GM18873 (cell line): ENCODE measurements around the gene CCDC87.
"Not testable (repeated sequence)": the region's sequence is repeated elsewhere in the genome, so short reads cannot be mapped to it uniquely, and the experiment has no call there.

ENCODE experiments used
- ATAC-seq: cut with Tn5 transposase; IDR thresholded peaks from one replicate; pipeline ENCODE4 v1.9.1; 2021; ENCODE audit warnings: mild to moderate bottlenecking, moderate library complexity, moderate number of reproducible peaks; ENCODE audit not compliant: unreplicated experiment, low FRiP score

CCDC87 gene

DNA sequence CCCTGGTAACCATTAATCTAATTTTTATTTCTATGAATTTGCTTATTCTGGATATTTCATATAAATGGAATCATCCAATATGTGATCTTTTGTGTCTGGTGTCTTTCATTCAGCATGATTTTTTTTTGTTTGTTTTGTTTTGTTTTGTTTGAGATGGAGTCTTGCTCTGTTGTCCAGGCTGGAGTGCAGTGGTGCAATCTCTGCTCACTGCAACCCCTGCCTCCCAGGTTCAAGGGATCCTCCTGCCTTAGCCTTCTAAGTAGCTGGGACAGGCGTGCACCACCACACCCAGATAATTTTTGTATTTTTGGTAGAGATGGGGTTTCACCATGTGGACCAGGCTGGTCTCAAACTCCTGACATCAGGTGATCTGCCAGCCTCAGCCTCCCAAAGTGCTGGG, 7.4 kb downstream of the CCDC87 start:
- not testable (repeated sequence) for ATAC-seq

DNA sequence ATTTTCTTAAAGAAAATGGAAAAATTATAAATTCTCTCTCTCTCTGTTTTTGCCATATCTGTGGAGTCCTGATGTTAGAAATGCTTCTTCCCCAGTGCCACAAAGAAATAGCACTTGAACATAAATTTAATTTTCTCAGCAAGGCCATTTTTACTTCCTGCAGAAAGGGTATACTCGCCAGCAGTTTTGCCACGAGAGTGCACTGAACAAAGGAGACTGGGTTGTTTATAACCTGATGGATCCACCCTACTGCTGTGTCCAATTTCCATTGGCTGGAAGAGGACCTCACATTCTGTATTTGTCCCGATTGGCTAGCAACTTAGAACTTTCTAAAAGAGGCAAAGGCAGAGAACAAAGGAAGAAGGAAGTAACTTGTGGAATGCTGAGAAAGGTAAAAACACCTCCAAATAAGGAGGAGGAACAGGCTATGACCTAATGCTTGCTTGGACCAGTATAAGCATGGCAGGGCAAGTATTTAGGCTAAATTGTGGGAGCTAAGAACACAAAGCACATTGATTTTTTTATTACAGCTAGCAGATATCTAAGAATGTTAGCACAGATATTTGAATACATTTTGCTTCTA, 10.2 kb downstream of the CCDC87 start:
- not testable (repeated sequence) for ATAC-seq

GRCh38 chr11:66581261-66581660, 11.6 kb downstream of the CCDC87 start:
- no peak for ATAC-seq

GRCh38 chr11:66580803-66581202, 12.1 kb downstream of the CCDC87 start:
- ATAC-seq = no peak

- ATAC-seq = no peak
Observed at GRCh38 chr11:66579017-66579606, 13.8 kb downstream of the CCDC87 start.

- ATAC-seq = no peak
Observed at GRCh38 chr11:66570850-66571180, 22.0 kb downstream of the CCDC87 start.

GRCh38 chr11:66570079-66570849, 22.6 kb downstream of the CCDC87 start:
- no peak for ATAC-seq

GRCh38 chr11:66569076-66569475, 23.8 kb downstream of the CCDC87 start:
- no peak for ATAC-seq

GRCh38 chr11:66568124-66568916, 24.5 kb downstream of the CCDC87 start, which contains the start of gene CTSF:
TSS of gene CTSF (minus strand) at chr11:66568606. CDS start at chr11:66568486, 120 bp downstream.
- ATAC-seq = no peak

- ATAC-seq = no peak
Observed at GRCh38 chr11:66567787-66568123, 25.1 kb downstream of the CCDC87 start.

DNA sequence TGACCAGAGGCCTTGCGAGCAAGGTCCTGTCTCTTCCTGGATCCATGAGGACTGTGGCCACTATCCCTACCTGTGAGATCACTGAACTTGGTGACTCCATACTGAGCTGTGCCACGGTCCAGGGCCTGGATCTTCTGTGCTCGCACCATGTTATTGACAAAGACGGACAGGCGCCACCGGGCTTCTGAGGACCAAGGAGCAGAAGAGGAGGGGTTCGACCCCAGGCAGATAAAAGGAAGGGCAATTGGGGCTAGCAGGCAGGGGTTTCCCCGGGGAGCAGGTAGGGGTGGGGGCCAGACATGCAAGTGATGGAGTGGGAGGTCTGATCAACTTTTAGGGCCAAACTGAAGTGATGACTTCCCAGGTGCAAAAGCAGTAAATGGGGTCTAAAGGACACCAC, 26.6 kb downstream of the CCDC87 start:
- ATAC-seq = no peak

GRCh38 chr11:66564984-66565383, 27.9 kb downstream of the CCDC87 start:
- no peak for ATAC-seq

DNA sequence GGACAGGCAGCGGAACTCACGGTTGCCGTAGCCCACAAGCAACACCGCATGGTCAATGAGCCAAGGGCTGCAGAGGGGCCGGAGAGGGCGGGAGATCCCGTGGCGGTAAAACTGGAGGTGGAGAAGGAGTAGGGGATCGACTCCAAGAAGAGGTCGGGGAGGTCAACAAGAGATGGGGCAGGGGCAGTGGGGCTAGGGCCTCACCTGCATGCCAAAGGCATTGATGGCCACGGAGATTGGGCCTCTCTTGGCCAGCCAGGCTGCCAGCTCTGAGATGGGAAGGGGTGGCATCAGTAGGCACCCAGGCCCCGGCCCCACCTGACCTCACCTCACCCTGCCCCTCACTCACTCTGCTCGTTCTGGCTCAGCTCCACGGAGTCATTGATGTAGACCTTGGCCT, 28.3 kb downstream of the CCDC87 start:
- ATAC-seq = no peak

- ATAC-seq = no peak
Observed at GRCh38 chr11:66563832-66564231, 29.0 kb downstream of the CCDC87 start.

DNA sequence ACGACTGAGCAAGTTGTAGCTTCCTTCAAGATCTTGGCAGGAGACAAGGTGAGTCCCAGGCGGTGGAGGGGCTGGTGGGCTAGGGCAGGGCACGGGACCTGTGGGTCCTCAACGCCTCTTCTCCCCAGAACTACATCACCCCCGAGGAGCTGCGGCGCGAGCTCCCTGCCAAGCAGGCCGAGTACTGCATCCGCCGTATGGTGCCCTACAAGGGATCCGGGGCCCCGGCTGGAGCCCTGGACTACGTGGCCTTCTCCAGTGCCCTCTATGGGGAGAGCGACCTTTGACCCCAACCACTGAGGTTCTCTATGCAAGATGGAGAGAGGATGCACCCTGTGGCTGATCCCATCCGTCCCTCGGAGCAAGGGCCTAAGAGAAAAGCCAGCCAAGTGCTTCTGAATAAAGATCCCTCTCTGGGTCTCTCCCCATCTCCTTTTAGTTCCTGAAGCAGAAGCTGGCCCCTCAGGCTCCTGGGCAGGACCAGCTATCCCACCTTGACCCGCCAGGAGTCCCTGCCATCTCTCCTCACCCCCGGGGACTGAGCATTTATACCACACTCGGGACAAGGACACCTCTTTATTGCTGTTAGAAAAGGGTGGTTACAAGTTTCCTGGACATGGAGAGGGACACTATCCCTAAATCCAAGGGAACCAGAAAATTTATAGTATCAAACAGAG, 29.8 kb downstream of the CCDC87 start:
- ATAC-seq = no peak

- no peak for ATAC-seq
Observed at GRCh38 chr11:66562275-66562674, 30.6 kb downstream of the CCDC87 start.

GRCh38 chr11:66561975-66562248, 31.0 kb downstream of the CCDC87 start:
- no peak for ATAC-seq

GRCh38 chr11:66561178-66561974, 31.5 kb downstream of the CCDC87 start:
- no peak for ATAC-seq

DNA sequence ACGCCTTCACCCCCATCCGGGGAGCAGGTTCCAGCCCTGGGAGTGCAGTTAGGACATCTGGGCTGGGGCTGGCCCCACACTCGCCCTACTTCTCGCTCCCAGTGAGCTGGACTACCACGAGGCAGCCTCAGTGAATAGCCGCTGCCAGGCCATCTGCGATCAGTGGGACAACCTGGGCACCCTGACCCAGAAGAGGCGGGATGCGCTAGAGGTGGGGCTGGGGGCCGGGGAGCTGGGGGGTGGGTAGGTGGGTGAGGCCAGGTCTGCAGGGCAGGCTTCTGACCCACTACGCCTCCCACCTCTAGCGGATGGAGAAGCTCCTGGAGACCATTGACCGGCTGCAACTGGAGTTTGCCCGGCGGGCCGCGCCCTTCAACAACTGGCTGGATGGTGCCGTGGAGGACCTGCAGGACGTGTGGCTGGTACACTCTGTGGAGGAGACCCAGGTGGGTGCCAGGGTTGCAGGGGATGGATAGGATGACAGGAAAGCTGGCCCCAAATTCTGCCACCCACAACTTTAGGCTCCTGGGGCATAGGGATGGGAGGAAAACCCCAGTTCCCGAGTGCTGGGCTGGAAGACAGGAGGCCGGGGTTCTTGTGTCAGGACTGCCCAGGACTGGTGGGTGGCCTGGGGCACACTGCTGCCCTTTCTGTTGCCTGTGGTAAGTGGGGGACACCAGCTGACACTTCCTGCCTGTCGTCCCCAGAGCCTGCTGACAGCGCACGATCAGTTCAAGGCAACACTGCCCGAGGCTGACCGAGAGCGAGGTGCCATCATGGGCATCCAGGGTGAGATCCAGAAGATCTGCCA, 32.8 kb downstream of the CCDC87 start:
- no peak for ATAC-seq
